ENCODE data around the gene PLA2G2C.

Gene PLA2G2C

GRCh38 chr1:20183035-20183434 is 3.3 kb downstream of the PLA2G2C start:
- no peak for DNase-seq

DNA sequence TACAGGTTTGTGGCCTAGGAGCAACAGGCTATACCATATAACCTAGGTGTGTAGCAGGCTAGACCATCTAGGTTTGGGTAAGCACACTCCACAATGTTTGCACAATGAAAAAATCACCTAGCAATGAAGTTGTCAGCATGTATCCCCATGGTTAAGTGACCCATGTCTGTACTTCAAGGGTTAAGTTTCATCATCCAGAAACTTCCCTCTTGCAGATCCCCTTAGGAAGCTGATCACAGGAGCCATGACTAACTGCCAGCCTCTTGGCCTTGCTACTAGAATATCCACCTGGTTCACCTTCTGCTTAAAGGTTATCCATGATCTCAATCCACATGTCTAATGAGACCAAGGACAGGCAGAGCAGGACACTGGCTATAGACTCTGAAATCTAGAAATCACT is 3.9 kb downstream of the PLA2G2C start:
- no peak for DNase-seq

DNA sequence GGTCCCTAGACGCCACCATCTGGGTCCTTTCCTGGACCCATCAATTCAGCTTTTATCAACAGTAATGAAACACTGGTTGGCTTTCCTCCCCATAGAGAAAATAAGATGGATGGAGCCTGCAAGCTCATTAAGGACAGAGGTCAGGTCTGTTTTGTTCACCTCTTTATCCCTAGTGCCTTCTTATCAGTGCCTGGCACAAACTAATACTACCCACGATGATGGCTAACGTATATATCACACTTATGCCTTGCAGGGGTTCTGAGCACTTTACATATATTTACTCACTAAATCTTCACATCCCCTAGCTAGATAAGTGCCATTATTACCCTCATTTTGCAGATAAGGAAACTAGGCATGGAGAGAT is 5.5 kb downstream of the PLA2G2C start:
- DNase-seq, result no peak

- no peak for DNase-seq
Observed at GRCh38 chr1:20180129-20180843, 6.0 kb downstream of the PLA2G2C start.

DNA sequence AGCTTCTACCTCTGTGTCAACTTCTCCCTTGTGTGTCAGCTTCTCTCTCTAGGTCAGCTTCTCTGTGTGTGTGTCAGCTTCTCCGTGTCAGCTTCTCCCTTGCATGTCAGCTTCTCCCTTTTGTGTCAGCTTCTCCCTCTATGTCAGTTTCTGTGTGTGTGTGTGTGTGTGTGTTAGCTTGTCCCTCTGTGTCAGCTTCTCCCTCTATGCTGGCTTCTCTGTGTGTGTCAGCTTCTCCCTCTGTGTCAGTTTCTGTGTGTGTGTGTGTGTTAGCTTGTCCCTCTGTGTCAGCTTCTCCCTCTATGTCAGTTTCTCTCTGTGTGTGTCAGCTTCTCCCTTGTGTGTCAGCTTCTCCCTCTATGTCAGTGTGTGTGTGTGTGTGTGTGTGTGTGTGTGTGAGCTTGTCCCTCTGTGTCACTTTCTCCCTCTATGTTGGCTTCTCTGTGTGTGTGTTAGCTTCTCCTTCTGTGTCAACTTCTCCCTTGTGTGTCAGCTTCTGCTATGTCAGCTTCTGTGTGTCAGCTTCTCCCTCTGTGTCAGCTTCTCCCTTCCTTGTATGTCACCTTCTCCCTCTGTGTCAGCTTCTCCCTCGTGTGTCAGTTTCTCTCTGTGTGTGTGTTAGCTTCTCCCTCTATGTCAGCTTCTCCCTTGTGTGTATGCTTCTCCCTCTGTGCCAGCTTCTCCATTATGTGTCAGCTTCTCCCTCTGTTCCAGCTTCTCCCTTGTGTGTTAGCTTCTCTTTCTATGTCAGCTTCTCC is 6.8 kb downstream of the PLA2G2C start:
- no peak for DNase-seq

DNA sequence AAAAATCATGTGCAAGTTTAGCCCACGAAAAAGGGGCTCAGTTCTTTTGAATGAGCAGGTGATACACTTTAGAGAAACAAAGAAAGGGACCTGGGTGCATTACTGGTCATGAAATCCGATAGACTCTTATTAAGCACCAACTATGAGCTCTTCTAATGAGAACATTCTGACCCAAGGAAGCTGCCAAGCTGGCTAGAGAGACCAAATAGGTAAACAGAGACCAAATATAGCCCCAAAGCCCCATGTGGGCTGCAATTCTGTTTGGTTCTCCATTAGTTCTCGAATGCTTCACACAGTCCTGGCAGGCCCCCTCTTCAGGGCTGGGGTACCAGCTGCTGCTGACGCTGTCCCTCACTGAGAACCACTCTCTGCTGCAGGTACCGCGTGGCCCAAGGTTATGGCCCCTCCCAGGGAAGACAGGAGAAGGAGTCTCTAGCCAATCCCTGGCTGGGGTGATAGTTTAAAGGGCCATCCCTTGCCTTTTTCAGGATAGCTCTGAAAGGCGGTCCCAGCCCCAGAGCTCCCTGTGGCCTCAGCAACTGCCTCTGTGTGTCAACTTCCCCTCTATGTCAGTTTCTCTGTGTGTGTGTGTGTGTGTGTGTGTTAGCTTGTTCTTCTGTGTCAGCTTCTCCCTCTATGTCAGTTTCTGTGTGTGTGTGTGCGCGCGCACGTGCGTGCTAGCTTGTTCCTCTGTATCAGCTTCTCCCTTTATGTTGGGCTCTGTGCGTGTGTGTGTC is 7.5 kb downstream of the PLA2G2C start:
- no peak for DNase-seq

GRCh38 chr1:20174937-20175666 is 11.2 kb downstream of the PLA2G2C start:
- no peak for DNase-seq

DNA sequence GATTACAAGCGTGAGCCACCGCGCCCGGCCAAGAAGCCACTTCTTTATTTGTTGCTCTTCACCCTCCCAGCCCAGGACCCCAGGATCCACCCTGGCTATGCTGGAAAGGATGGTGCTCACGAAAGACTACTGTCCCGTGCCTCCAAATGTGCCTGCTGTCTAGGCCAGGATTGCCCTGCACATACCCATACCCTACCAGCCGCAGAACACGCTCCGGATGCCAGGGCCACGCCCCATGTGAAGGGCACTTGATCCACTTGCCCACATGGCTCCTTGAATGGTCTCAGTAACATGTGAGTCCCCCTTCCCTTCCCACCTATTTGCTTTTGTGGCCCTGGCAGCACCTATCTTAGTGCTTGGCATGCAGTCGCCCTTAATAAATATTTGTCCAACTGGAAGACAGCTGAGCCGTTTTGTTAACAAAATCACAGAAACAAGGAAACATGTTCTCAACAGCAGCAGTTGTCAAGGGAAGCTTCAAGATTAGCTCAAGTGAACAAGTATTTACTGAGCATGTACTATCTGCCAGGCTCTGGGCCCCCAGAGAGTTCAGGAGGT is 14.2 kb downstream of the PLA2G2C start:
- DNase-seq, result no peak

DNA sequence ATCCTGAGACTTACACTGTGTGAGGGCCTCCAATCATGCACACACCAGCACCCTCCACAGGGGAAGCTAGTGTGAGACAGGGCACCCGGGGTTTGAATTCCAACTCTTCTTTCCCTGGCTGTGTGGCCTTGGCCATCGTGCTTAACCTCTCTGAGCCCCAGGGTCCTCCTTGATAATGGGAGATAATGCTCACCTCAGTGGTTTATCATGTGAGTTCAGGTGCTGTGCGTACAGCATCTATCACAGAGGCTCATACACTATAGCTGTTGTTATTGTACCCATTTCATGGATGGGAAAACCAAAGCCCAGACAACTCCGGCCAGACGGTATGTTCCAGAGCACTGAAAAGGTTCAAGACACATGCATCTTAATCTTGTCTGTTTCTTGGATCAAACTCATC is 16.4 kb downstream of the PLA2G2C start:
- no peak for DNase-seq

DNA sequence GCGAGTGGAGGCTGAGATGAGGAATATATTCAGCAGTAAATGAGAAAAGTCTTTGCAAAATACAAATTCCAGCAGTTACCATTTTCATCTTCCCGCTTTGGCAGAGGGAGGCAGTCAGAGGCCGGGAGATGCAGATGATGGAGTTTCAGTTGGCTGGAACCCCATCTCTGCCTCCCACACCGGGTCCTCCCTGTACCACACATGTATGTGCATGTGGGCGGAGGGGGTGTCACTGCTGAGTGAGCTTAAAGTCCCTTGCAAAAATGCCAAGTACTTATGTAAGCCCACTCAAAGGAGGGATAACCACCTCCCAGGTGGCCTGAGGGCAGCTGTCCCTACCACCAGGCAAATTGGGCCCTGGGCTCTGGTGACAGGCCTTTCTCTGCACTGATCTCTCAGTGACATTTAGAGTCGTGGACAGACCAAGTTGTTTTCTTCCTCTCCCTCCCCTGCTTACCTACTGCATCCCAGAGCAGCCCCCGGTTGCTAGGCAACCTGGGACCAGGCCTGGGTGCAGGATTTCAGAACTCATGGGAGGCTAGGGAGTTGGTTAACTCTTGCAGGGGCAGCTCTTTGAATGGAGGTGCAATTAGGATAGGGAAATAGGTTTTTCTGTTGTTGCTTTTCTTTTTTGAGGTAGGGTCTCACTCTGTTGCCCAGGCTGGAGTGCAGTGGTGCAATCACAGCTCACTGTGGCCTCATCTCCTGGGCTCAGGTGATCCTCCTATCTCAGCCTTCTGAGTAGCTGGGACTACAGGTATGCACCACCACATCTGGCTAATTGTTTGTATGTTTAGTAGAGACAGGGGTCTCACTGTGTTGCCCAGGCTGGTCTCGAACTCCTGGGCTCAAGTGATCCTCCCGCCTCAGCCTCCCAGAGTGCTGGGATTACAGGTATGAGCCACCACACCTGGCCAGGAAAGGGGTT is 17.5 kb downstream of the PLA2G2C start:
- no peak for DNase-seq

DNA sequence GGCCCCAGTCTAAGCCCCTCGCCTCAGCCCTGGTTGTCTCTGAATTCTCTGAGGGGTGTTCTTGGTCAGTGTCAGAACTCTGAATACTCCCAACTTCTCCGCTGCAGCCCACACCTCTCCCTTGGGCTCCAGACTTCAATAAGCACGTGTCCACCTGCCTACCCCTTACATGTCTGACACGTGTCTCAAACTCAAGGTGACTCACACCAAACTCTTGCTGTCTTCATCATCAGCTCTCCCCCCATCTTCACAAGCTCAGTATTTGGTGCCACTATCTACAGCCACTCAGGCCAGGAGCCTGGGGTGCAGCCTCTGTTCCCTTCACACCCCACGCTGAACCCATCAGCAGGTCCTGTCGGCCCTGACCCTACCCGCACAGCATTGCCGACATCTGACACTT is 19.2 kb downstream of the PLA2G2C start:
- no peak for DNase-seq

DNA sequence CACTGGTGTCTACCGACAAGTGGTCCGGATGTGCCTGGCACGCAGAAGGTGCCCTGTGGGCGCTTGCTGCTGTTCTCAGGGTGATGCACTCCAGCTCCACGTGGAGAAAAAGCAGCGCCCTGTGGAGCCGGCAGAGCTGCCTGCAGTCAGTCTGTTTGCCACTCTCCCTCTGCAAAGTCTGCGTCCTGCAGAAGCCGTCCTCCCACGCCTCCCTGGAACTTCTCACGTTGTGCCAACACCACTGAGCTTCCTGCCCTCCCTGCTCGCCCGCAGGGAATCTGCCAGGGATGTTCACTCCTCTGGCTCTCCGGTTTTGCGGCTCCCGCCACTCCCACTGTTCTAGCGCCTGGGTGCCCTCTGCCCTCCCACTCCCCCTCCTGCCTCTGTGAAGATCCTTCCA is 20.3 kb downstream of the PLA2G2C start:
- no peak for DNase-seq

DNA sequence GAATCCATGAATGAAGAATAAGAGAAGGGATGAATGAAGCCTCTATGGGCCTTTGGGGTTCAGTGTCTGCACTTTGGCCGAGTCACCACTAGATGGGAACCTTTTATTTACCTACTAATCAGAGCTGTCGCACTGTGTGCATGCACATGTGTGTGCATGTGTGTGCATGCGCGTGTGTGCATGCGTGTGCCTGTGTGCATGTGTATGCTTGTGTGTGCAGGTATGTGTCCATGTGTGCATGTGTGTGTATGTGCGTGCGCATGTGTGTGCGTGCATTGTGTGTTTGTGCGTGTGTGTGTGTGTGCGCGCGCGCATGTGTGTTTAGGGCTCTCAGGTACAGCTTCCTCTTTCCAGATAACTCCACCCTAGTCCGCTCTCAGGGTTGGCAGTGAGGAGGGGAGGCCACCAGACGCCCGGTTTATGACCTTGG is 20.8 kb downstream of the PLA2G2C start:
- DNase-seq, result no peak

GRCh38 chr1:20164694-20165202 is 21.6 kb downstream of the PLA2G2C start:
- DNase-seq, result no peak

DNA sequence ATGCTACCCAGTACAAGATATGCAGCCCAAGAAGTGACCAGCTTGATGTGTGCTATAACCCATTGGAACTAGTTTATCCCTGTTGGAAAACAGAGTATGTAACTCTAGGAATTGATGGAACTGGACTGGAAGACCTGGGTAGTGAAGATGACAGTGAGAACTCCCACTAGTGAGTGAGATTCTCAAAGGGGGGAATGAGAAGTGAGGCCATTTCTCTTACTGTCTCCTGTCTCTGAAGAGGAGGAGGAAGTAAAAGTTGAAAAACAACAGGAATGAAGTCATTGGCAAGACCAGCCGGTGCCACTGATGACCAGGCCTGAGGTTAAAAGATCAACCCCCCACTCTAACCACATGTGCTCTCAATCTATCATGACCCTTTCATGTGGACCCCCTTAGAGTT is 26.3 kb downstream of the PLA2G2C start:
- DNase-seq, result no peak

DNA sequence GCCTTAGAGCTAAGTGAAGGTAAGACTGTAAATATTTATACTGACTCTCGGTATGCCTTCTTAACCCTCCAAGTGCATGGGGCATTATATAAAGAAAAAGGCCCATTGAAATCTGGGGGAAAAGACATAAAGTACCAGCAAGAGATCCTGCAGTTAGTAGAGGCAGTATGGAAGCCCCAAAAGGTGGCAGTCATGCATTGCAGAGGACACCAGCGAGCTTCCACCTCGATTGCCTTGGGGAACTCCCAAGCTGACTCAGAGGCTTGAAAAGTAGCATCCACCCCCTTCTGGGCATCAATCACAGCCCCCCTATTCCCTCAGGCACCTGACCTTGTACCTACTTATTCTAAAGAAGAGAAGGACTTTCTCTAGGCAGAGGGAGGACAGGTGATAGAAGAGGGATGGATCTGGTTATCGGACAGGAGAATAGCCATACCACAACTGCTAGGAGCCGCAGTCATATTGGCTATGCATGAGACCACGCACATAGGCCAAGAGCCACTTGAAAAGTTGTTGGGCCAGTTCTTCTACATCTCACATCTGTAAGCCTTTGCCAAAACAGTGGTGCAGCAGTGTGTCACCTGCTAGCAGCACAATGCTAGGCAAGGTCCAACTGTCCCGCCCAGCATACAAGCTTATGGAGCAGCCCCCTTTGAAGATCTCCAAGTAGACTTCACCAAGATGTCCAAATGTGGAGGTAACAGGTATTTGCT is 27.8 kb downstream of the PLA2G2C start:
- DNase-seq, result no peak

GRCh38 chr1:20154301-20154831 is 32.0 kb downstream of the PLA2G2C start:
- no peak for DNase-seq

DNA sequence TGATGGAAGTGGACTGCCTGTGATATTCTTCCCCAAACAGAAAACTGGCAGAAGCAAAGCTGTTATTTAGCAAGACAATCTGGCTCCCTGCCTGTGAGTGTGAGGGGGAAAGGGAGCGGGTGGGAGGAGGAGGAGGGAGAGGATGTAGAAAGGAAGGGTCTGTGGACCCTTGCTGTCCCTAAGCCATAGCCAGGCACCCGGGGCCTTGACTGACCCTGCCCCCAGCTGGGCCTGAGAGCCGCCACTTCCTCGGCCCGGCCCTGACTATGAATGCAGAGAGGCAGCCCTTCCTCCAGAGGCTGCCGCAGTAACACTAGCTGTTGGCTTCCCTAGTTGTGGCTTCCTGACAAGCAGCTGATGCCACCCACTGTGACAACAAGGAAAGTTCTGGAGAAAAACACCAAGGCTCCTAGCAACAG is 33.3 kb downstream of the PLA2G2C start:
- DNase-seq, result no peak

DNA sequence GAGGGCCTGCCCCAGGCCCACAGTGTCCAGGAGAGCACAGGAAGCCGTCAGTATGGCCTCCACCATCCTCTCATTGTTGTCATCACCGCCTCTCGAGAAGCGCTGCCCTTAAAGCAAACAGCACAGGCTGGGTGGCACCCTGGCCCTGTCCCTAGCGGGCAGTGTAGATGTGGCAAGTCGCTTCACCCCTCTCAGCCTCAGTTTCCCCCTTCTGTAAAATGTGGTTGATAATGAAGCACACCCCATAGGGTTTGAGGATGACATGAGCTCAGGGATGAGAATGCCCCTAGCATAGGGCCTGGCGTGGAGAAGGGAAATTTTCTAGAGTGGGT is 33.8 kb downstream of the PLA2G2C start:
- DNase-seq, result no peak

DNA sequence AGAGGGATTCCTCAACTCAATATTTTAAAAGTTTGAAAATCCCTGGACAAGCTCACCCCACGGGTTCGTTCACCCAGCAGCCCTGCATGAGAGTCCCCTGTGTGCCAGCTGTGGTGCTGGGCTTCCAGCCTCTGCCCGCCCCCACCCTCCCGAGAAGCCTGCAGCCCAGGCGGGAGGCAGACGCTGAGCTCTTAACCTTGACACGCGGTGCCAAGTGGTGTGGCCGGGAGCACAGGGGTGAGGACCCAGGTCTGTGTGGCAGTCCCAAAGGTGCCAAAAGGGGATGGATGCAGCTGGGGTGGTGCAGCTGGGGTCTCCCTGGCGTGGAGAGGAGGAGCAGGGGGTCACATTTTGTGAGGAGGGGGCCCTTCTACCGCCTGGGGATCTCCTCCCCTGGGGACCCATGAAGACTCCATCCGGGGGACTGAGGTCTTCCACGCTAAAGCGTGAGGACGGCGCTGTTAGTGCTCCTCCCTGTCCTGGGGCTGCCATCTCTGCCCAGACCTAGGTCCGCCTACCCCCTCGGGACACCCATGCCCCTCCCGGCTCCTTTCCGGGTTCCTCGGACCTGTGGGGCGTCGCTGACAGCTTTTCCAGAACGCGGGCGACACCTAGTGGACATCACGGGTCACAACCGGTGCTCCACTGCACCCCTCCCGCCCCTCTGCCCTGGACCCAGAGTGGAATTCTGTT is 34.3 kb downstream of the PLA2G2C start:
- DNase-seq, result peak; percentile 67
